Measurements from ENCODE around the gene MED25. TPM values are rescaled to one million over a fixed set of nuclear protein-coding genes. Genes with fewer than 3 reads are reported as not detected.

The MED25 gene
- total RNA-seq, 2 donors from 2014 or later, result 89.1 to 90.0 TPM

- DNase-seq, result no peak
- no peak overlapping the region for H3K4me3 ChIP-seq (ENCODE audit: low read length)
- no peaks in the 10 kb centered on the region for H3K27me3 ChIP-seq (ENCODE audit: control insufficient read depth, insufficient read depth, low read length, poor library complexity, severe bottlenecking)
- H3K4me1 Mint-ChIP-seq, result peaks cover 6% of the 10 kb centered on the region
- no peak overlapping the region for H3K4me3 Mint-ChIP-seq
- H3K27ac Mint-ChIP-seq, result no peak overlapping the region
- peaks cover 23% of the 10 kb centered on the region for H3K36me3 Mint-ChIP-seq (ENCODE audit: low read depth)
- H3K9me3 ChIP-seq (ENCODE audit: control insufficient read depth, low read length), result peaks cover 7% of the 10 kb centered on the region
- H3K27ac ChIP-seq (ENCODE audit: low read depth, low read length), result no peak overlapping the region
- WGBS, 2 experiments (ENCODE audit: insufficient coverage in 1 of 2, insufficient read length in 1 of 2), result 63 to 77% methylated on average over 3 to 5 of the region's 5 CpGs
- H3K27me3 Mint-ChIP-seq (ENCODE audit: insufficient read depth), result no peaks in the 10 kb centered on the region
- no peak overlapping the region for H3K9ac ChIP-seq (ENCODE audit: extremely low read depth, low read length, poor library complexity, severe bottlenecking)
- peaks cover 7% of the 10 kb centered on the region for H3K9me3 Mint-ChIP-seq
- TF ChIP-seq CTCF (conservative IDR thresholded peaks at IDR 0.05), result no peak
- H3K36me3 ChIP-seq (ENCODE audit: control insufficient read depth, insufficient read depth, low read length), result peaks cover 12% of the 10 kb centered on the region
- H3K4me1 ChIP-seq (ENCODE audit: control insufficient read depth, insufficient read depth, low read length), result no peaks in the 10 kb centered on the region
Measured at GRCh38 chr19:49846408-49846807, 28.3 kb downstream of the MED25 start.

GRCh38 chr19:49847731-49848696 is 29.9 kb downstream of the MED25 start:
- WGBS, 2 experiments (ENCODE audit: insufficient coverage in 1 of 2, insufficient read length in 1 of 2), result 89 to 95% methylated on average over 9 to 10 of the region's 10 CpGs
- Histone ChIP-seq H3K27ac (ENCODE audit: low read depth, low read length) (no peak overlapping the region), H3K9ac (ENCODE audit: extremely low read depth, low read length, poor library complexity, severe bottlenecking) (no peak overlapping the region), H3K4me3 (ENCODE audit: low read length) (no peak overlapping the region), H3K9me3 (ENCODE audit: control insufficient read depth, low read length) (peaks cover 7% of the 10 kb centered on the region), H3K4me1 (ENCODE audit: control insufficient read depth, insufficient read depth, low read length) (peaks cover 5% of the 10 kb centered on the region), H3K36me3 (ENCODE audit: control insufficient read depth, insufficient read depth, low read length) (peaks cover 12% of the 10 kb centered on the region), H3K27me3 (ENCODE audit: control insufficient read depth, insufficient read depth, low read length, poor library complexity, severe bottlenecking) (no peaks in the 10 kb centered on the region)
- Mint-ChIP-seq H3K27ac (no peak overlapping the region), H3K36me3 (ENCODE audit: low read depth) (peaks cover 30% of the 10 kb centered on the region), H3K27me3 (ENCODE audit: insufficient read depth) (no peaks in the 10 kb centered on the region), H3K9me3 (peaks cover 7% of the 10 kb centered on the region), H3K4me1 (peaks cover 16% of the 10 kb centered on the region), H3K4me3 (no peak overlapping the region)
- no peak for DNase-seq
- TF ChIP-seq CTCF (conservative IDR thresholded peaks at IDR 0.05), result no peak

GRCh38 chr19:49848938-49849337 is 30.8 kb downstream of the MED25 start:
- WGBS, 2 experiments (ENCODE audit: insufficient coverage in 1 of 2, insufficient read length in 1 of 2), result 92 to 99% methylated on average over 2 to 3 of the region's 3 CpGs

More at GRCh38 chr19:49848938-49849337, 30.8 kb downstream of the MED25 start:
- DNase-seq, result no peak
- Mint-ChIP-seq H3K27ac (no peak overlapping the region), H3K9me3 (peaks cover 7% of the 10 kb centered on the region), H3K27me3 (ENCODE audit: insufficient read depth) (no peaks in the 10 kb centered on the region), H3K4me1 (peaks cover 21% of the 10 kb centered on the region), H3K4me3 (no peak overlapping the region), H3K36me3 (ENCODE audit: low read depth) (peaks cover 30% of the 10 kb centered on the region)
- Histone ChIP-seq H3K36me3 (ENCODE audit: control insufficient read depth, insufficient read depth, low read length) (peaks cover 12% of the 10 kb centered on the region), H3K4me1 (ENCODE audit: control insufficient read depth, insufficient read depth, low read length) (peaks cover 5% of the 10 kb centered on the region), H3K27me3 (ENCODE audit: control insufficient read depth, insufficient read depth, low read length, poor library complexity, severe bottlenecking) (no peaks in the 10 kb centered on the region), H3K9ac (ENCODE audit: extremely low read depth, low read length, poor library complexity, severe bottlenecking) (no peak overlapping the region), H3K9me3 (ENCODE audit: control insufficient read depth, low read length) (peaks cover 7% of the 10 kb centered on the region), H3K4me3 (ENCODE audit: low read length) (no peak overlapping the region), H3K27ac (ENCODE audit: low read depth, low read length) (no peak overlapping the region)
- TF ChIP-seq CTCF (conservative IDR thresholded peaks at IDR 0.05), result no peak
